ENCODE results near the gene GSG1L. TPM values are rescaled to one million over a fixed set of nuclear protein-coding genes. Genes with fewer than 3 reads are reported as not detected.

The GSG1L gene
- total RNA-seq, 1 donor from 2014 or later = 1.6 TPM

DNA sequence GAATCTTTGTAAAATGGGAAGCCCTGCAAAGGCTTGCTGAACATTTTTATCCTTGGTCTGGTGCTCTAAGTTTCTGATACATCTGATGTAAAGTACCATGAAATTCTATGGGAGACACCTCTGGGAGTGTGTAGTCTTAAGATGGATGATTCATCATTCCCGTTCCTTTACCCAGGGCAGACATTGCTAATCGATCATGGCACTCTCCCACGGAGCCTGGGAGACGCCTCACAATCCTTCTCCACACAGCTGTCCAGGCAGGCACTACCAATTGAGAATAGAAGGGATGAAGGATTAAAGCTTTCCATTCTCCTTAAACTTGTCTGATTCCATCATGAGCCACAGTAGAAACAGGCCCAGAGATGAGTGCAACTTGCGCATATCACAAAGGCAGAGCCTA lies 144.8 kb downstream of the GSG1L start:
- intact Hi-C loops (cut with DNase I) = no loop called here
- Histone ChIP-seq H3K27ac (no peak overlapping the region), H3K36me3 (no peaks in the 10 kb centered on the region), H3K27me3 (peaks cover 13% of the 10 kb centered on the region), H3K9me3 (no peaks in the 10 kb centered on the region), H3K4me1 (no peaks in the 10 kb centered on the region), H3K4me3 (no peak overlapping the region)
- no peak for DNase-seq
- TF ChIP-seq CTCF (IDR thresholded peaks at IDR 0.05) = no peak
- ATAC-seq = no peak

- no peak for TF ChIP-seq CTCF (IDR thresholded peaks at IDR 0.05)
- ATAC-seq (no peak), DNase-seq (no peak)
- Histone ChIP-seq H3K27me3 (peaks cover 13% of the 10 kb centered on the region), H3K36me3 (no peaks in the 10 kb centered on the region), H3K27ac (no peak overlapping the region), H3K4me1 (no peaks in the 10 kb centered on the region), H3K9me3 (no peaks in the 10 kb centered on the region), H3K4me3 (no peak overlapping the region)
- intact Hi-C loops (cut with DNase I) = no loop called here
Observed at GRCh38 chr16:27917949-27918348, 145.6 kb downstream of the GSG1L start.

GRCh38 chr16:27911486-27911885 lies 152.0 kb downstream of the GSG1L start:
- ATAC-seq = no peak
- no peaks in the 10 kb centered on the region for H3K4me1 ChIP-seq
- H3K36me3 ChIP-seq = no peaks in the 10 kb centered on the region
- intact Hi-C loops (cut with DNase I) = no loop called here
- no peak overlapping the region for H3K4me3 ChIP-seq
- H3K27me3 ChIP-seq = peaks cover 15% of the 10 kb centered on the region
- H3K9me3 ChIP-seq = no peaks in the 10 kb centered on the region
- H3K27ac ChIP-seq = no peak overlapping the region
- TF ChIP-seq CTCF (IDR thresholded peaks at IDR 0.05) = no peak
- no peak for DNase-seq

DNA sequence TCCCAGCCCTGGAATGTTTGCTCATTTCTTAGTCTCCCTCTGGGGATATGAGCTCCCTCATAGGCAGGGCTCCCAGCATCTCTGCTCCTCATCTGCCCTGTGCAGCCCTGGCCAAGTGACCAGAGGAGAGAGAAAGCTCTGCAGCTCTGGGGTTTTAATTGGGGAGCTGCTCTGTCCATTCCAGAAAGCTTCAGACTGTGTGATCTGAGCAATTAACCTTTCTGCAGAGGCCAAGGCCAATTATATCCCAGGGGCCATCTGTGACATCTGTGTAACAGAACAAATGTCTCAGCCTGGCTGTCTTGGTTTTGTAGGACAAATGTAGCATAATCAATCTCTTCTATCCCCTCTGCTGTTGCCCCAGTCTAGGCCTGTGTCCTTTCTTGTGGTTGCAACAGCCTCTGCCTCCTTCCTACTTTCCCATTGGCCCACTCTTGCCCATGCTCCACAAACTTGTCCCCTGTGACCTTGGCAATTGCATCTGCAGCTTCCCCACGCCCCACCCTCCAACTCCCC lies 156.0 kb downstream of the GSG1L start:
- ATAC-seq (no peak), DNase-seq (no peak)
- intact Hi-C loops (cut with DNase I) = loop anchor here (10.0 kb wide), 1 partner anchor 73 kb away; no protein-coding TSS in a partner anchor
- H3K27me3 ChIP-seq = peaks cover 6% of the 10 kb centered on the region
- H3K9me3 ChIP-seq = no peaks in the 10 kb centered on the region
- no peak overlapping the region for H3K27ac ChIP-seq
- no peak for TF ChIP-seq CTCF (IDR thresholded peaks at IDR 0.05)
- H3K4me3 ChIP-seq = no peak overlapping the region
- H3K4me1 ChIP-seq = no peaks in the 10 kb centered on the region
- H3K36me3 ChIP-seq = no peaks in the 10 kb centered on the region

DNA sequence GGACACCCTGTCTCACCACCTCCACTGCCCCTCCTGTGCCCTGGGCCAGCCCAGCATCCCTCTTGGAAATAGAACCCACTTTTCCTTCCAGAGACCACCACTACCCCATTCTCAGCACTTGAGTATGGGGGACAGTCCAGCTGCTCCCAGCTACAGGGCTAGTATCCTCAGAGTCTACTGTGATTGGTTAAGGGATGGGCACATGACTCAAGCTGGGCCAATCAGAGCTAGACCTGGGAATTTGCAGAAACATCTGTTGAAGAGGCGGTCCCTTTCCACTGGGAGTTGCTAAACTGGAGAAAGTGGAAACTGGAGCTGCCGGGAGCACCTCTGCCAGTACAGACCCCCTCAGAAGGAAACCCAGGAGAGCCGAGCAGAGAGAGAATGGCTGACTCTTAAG lies 156.6 kb downstream of the GSG1L start:
- DNase-seq = no peak
- Histone ChIP-seq H3K4me3 (no peak overlapping the region), H3K9me3 (no peaks in the 10 kb centered on the region), H3K4me1 (no peaks in the 10 kb centered on the region), H3K27ac (no peak overlapping the region), H3K27me3 (peaks cover 5% of the 10 kb centered on the region), H3K36me3 (no peaks in the 10 kb centered on the region)
- intact Hi-C loops (cut with DNase I) = loop anchor here (10.0 kb wide), 1 partner anchor 72 kb away; no protein-coding TSS in a partner anchor
- no peak for ATAC-seq
- no peak for TF ChIP-seq CTCF (IDR thresholded peaks at IDR 0.05)

Measured in upper lobe of right lung (tissue), 1 donor.